Smooth muscle cell (in vitro differentiated cells): ENCODE measurements around the gene IL21R. TPM values are rescaled to one million over a fixed set of nuclear protein-coding genes. Genes with fewer than 3 reads are reported as not detected.

ENCODE experiments used
- DNase-seq: peaks from one replicate; lab custom pipeline; 2025; ENCODE audit not compliant: unreplicated experiment; lab: John Stamatoyannopoulos, UW
- H2AFZ ChIP-seq: fragments of 200-600 bp; sonication (generic); 2 replicates; pipeline ENCODE4 v1.6.0; 2016; ENCODE audit warnings: antibody characterized with exemption, low read depth, mild to moderate bottlenecking
- H3F3A ChIP-seq: fragments of 200-600 bp; sonication (generic); 2 replicates; pipeline ENCODE4 v1.6.0; 2017; ENCODE audit warnings: antibody characterized with exemption, low read depth
- H3K27ac ChIP-seq: fragments of 200-600 bp; sonication (generic); 2 replicates; pipeline ENCODE4 v1.5.1; 2016; ENCODE audit warnings: low read depth, mild to moderate bottlenecking
- H3K27me3 ChIP-seq: fragments of 200-600 bp; sonication (generic); 2 replicates; pipeline ENCODE4 v1.6.1; 2016; ENCODE audit warnings: low read depth, mild to moderate bottlenecking
- H3K36me3 ChIP-seq: fragments of 200-600 bp; sonication (generic); 2 replicates; pipeline ENCODE4 v1.5.1; 2016; ENCODE audit warnings: low read depth
- H3K4me1 ChIP-seq: fragments of 200-600 bp; sonication (generic); 2 replicates; pipeline ENCODE4 v1.5.1; 2016; ENCODE audit warnings: low read depth
- H3K4me2 ChIP-seq: fragments of 200-600 bp; sonication (generic); 2 replicates; pipeline ENCODE4 v1.6.0; 2016; ENCODE audit warnings: mild to moderate bottlenecking
- H3K4me3 ChIP-seq: fragments of 200-600 bp; sonication (generic); 2 replicates; pipeline ENCODE4 v1.5.1; 2016; ENCODE audit warnings: mild to moderate bottlenecking
- H3K79me2 ChIP-seq: fragments of 200-600 bp; sonication (generic); 2 replicates; pipeline ENCODE4 v1.6.0; 2016; ENCODE audit warnings: low read depth, mild to moderate bottlenecking
- H3K9ac ChIP-seq: fragments of 200-600 bp; sonication (generic); 2 replicates; pipeline ENCODE4 v1.6.0; 2016; ENCODE audit warnings: low read depth
- H3K9me3 ChIP-seq: fragments of 200-600 bp; sonication (generic); replicated peaks from 2 replicates; pipeline ENCODE4 v1.5.1; 2016; ENCODE audit warnings: low read depth
- H4K20me1 ChIP-seq: fragments of 200-600 bp; sonication (generic); 2 replicates; pipeline ENCODE4 v1.6.0; 2016; ENCODE audit warnings: low read depth
- WGBS: methylation state at CpG from one replicate; pipeline ENCODE4 v1.1.7; 2016; ENCODE audit warnings: low lambda C conversion rate; 5-methylcytosine and 5-hydroxymethylcytosine counted together
- polyA plus RNA-seq: library from polyadenylated mRNA; unstranded; fragments of >200 nt; fragmentation: Nextera tagmentation; extraction: Ambion mirVana; gene quantifications from 2 replicates; pipeline ENCODE4 v1.2.1, GENCODE V29; 2016
- total RNA-seq: library from RNA; depleted of rRNA; stranded (reverse); fragments of >200 nt; gene quantifications from 2 replicates; pipeline ENCODE4 v1.2.3, GENCODE V29; 2014
- TF ChIP-seq, protein P1 (sequence below): fragments of 200-600 bp; sonication (generic); IDR thresholded peaks from 2 replicates; pipeline ENCODE4 v1.5.1; 2017; ENCODE audit warnings: borderline replicate concordance, mild to moderate bottlenecking, antibody characterized with exemption; ENCODE audit not compliant: insufficient read depth, poor library complexity, severe bottlenecking

The IL21R gene
- total and polyA plus RNA-seq, 2 experiments from 2014 or later: not detected

GRCh38 chr16:27374221-27374803 is 27.7 kb upstream of the IL21R start:
- Histone ChIP-seq H3K36me3 (no peaks in the 10 kb centered on the region), H3K4me2 (no peak overlapping the region), H2AFZ (no peak overlapping the region), H3K9ac (no peak overlapping the region), H3K27ac (no peak overlapping the region), H3K4me3 (no peak overlapping the region), H3K4me1 (no peaks in the 10 kb centered on the region), H3F3A (no peaks in the 10 kb centered on the region), H4K20me1 (no peaks in the 10 kb centered on the region), H3K79me2 (no peaks in the 10 kb centered on the region), H3K27me3 (no peaks in the 10 kb centered on the region), H3K9me3 (no peaks in the 10 kb centered on the region)
- no peak for DNase-seq
- WGBS: 93% methylated on average over 8 of the region's 8 CpGs
- TF ChIP-seq, protein P1, sequence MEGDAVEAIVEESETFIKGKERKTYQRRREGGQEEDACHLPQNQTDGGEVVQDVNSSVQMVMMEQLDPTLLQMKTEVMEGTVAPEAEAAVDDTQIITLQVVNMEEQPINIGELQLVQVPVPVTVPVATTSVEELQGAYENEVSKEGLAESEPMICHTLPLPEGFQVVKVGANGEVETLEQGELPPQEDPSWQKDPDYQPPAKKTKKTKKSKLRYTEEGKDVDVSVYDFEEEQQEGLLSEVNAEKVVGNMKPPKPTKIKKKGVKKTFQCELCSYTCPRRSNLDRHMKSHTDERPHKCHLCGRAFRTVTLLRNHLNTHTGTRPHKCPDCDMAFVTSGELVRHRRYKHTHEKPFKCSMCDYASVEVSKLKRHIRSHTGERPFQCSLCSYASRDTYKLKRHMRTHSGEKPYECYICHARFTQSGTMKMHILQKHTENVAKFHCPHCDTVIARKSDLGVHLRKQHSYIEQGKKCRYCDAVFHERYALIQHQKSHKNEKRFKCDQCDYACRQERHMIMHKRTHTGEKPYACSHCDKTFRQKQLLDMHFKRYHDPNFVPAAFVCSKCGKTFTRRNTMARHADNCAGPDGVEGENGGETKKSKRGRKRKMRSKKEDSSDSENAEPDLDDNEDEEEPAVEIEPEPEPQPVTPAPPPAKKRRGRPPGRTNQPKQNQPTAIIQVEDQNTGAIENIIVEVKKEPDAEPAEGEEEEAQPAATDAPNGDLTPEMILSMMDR: no peak

DNA sequence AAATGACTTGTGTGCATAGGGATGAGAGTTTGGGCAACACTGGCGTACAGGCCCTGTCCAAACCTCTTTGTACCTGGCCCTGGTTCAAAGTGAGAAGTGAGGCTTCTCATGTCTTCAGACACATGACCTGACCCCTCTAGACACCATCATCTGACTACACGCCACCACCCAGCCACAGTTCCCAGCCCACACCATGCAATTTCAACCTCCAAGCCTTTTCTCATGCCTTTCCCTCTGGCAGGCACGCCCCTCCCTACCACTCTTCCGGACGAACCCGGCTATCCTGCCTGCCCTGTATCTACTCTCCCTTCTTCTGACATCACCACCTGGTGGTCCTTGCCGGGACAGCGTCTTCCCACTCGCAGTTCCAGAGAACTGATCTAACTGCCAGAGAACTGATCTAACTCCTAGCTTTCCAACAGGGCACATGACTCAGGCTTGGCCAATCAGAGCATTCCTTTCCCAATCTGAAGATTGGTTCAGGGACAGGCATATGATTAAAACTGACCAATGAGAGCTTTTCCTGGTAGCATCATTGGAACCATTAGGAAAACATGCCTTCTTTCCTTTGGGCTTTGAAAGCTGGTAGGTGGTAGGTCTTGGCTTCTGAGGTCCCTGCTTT is 27.1 kb upstream of the IL21R start:
- WGBS: 19% methylated on average over 9 of the region's 9 CpGs
- peak; percentile 6 for DNase-seq

GRCh38 chr16:27377666-27378485 is 24.1 kb upstream of the IL21R start:
- Histone ChIP-seq H3K4me1 (no peaks in the 10 kb centered on the region), H3K27me3 (no peaks in the 10 kb centered on the region), H3K27ac (no peak overlapping the region), H3K4me3 (no peak overlapping the region), H4K20me1 (no peaks in the 10 kb centered on the region), H2AFZ (no peak overlapping the region), H3K79me2 (no peaks in the 10 kb centered on the region), H3K36me3 (no peaks in the 10 kb centered on the region), H3K4me2 (no peak overlapping the region), H3F3A (no peaks in the 10 kb centered on the region), H3K9me3 (no peaks in the 10 kb centered on the region), H3K9ac (no peak overlapping the region)
- no peak for DNase-seq
- WGBS: 92% methylated on average over 4 of the region's 4 CpGs
- TF ChIP-seq, protein P1: no peak

More for the DNA sequence above, 27.1 kb upstream of the IL21R start:
- TF ChIP-seq, protein P1: peak; percentile 48
- Histone ChIP-seq H3K27ac (no peak overlapping the region), H3K27me3 (no peaks in the 10 kb centered on the region), H3K4me3 (no peak overlapping the region), H2AFZ (no peak overlapping the region), H3F3A (no peaks in the 10 kb centered on the region), H4K20me1 (no peaks in the 10 kb centered on the region), H3K36me3 (no peaks in the 10 kb centered on the region), H3K9ac (no peak overlapping the region), H3K4me1 (no peaks in the 10 kb centered on the region), H3K9me3 (no peaks in the 10 kb centered on the region), H3K79me2 (no peaks in the 10 kb centered on the region), H3K4me2 (peak overlapping the region; percentile 67)
